Neutrophil (primary cell): ENCODE measurements around the gene NKX1-2.
"Not testable (repeated sequence)": the region's sequence is repeated elsewhere in the genome, so short reads cannot be mapped to it uniquely, and the experiment has no call there.

Source experiments
- H3K27ac ChIP-seq: fragments of 200-600 bp; sonication (generic); 2 replicates; pipeline ENCODE4 v1.5.1; 2016; ENCODE audit warnings: mild to moderate bottlenecking, moderate library complexity
- H3K27me3 ChIP-seq: fragments of 200-600 bp; sonication (generic); 2 replicates; pipeline ENCODE4 v1.6.0; 2016; ENCODE audit warnings: mild to moderate bottlenecking
- H3K36me3 ChIP-seq: fragments of 200-600 bp; sonication (generic); 2 replicates; pipeline ENCODE4 v1.5.1; 2017
- H3K4me1 ChIP-seq, 2 experiments: fragments of 200-600 bp in 1 of 2; sonication (generic) in 1 of 2; 1 replicate in 1 of 2; 2 replicates in 1 of 2; pipeline versions ENCODE4 v1.5.1 to v1.6.1; 2013 to 2016; ENCODE audit warnings: low read depth in 1 of 2, low read length in 1 of 2, mild to moderate bottlenecking in 1 of 2, moderate library complexity in 1 of 2; ENCODE audit not compliant: control insufficient read depth in 1 of 2, insufficient read depth in 1 of 2
- H3K4me3 ChIP-seq, 2 experiments: fragments of 200-600 bp in 1 of 2; sonication (generic) in 1 of 2; 1 replicate in 1 of 2; 2 replicates in 1 of 2; pipeline ENCODE4 v1.5.1; 2013 to 2016; ENCODE audit warnings: low read depth in 1 of 2, low read length in 1 of 2, mild to moderate bottlenecking in 1 of 2, moderate library complexity in 1 of 2
- H3K9me3 ChIP-seq: fragments of 200-600 bp; sonication (generic); 2 replicates; pipeline ENCODE4 v1.5.1; 2016
- TF ChIP-seq, protein P1 (sequence below): fragments of 200-600 bp; sonication (generic); IDR thresholded peaks from 2 replicates; pipeline ENCODE4 v1.5.1; 2016; ENCODE audit warnings: antibody characterized with exemption

Gene NKX1-2

DNA sequence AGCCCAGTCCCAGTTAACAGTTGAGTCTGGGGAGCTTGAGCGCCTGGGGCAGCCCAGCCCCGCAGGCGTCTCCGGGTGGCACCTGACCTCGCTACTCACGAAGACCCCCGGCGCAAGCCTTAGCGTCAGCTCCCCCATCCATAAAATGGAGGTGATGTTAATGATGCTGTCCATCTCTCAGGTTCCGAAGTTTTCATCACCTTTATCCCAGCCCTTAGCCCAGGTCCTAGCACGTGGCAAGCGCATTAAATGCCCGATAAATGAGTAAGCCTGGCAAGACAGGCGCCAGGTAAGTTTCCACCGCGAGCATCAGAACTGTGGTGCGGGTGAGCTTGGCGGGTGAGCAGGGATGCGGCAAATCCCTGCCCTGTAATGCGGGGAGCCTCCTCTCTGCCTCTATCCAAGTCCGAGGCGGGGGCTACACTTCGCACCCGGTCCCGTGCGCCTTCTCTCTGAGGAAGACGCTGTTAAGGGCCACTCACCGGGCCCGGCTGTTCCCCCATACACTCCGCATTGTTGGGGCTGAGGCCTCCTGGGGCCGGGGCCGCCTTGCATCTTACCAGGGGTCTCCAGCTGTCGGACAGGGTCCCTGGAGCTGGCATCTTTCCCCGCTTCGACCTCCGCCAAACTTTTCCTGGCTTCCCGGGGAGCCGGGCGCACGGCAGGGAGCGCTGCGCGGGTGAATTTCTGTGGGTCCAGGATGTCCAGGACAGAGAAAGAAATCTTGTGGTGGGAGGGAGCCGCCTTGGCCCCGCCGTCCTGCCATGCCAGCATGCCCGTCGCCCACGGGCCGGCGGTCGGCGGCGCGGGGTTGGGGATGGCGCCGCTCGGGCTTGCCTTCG, 444 bp downstream of the NKX1-2 start:
- Histone ChIP-seq H3K36me3 (no peaks in the 10 kb centered on the region), H3K4me1 (no peaks in the 10 kb centered on the region), H3K27me3 (peaks cover 100% of the 10 kb centered on the region), H3K9me3 (no peaks in the 10 kb centered on the region), H3K27ac (no peak overlapping the region), H3K4me3 (no peak overlapping the region)
- TF ChIP-seq, protein P1, sequence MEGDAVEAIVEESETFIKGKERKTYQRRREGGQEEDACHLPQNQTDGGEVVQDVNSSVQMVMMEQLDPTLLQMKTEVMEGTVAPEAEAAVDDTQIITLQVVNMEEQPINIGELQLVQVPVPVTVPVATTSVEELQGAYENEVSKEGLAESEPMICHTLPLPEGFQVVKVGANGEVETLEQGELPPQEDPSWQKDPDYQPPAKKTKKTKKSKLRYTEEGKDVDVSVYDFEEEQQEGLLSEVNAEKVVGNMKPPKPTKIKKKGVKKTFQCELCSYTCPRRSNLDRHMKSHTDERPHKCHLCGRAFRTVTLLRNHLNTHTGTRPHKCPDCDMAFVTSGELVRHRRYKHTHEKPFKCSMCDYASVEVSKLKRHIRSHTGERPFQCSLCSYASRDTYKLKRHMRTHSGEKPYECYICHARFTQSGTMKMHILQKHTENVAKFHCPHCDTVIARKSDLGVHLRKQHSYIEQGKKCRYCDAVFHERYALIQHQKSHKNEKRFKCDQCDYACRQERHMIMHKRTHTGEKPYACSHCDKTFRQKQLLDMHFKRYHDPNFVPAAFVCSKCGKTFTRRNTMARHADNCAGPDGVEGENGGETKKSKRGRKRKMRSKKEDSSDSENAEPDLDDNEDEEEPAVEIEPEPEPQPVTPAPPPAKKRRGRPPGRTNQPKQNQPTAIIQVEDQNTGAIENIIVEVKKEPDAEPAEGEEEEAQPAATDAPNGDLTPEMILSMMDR: no peak

DNA sequence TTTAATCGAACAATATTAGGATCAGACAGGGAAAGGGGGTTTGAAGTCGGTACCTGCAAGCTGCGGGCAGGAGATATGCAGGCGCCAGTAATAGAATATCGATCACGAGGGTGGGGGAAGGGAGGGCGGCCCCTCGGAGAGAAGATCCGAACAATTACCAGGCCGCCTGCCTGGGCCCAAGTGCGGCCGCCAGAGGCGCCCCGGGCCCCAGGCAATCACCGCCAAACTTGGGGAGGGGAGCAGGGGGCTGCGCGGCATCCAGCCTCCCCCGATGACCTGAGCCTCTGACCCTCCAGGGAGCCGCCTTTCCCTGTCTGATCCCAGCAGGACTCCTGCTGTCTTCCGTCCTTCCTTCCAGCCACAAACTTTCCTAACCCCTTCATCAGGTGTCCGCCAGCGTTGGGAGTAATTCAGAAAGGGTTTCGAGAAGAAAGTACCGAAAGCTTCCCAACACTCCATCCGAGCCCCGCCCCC, 1.1 kb downstream of the NKX1-2 start:
- Histone ChIP-seq H3K4me3 (no peak overlapping the region), H3K27me3 (peaks cover 100% of the 10 kb centered on the region)

DNA sequence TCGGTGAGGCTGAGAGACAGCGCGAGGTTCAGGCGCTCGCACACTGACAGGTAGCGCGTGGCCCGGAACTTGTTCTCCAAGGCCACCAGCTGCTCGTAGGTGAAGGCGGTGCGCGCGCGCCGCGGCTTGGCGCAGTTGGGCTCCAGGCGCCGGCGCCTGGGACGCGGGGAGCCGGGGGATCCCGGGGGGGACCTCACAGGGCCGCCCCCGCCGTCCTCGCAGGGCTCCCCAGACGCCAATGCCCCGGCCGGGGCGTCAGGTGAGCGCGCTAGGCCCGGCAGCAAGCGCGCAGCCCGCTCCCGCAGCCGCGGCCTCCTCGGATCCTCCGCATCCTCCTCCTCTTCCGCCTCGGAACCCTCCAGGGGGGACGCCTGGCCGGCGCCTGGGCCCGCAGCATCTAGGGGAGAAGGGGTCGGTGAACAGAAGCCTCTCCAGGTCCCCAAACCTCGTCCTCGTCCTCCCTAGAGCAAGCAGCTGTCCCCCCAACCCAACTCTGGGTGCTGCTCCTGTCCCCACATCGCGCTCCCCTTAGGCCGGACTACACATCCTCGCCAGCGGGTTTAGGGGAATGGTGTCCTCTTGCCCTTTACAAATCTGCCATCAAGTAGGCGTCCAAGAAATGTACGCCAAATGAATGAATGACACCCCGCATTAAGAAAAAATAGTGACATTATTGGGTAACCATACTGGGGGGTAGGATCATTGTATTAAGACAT, 1.9 kb downstream of the NKX1-2 start:
- no peak overlapping the region for H3K27ac ChIP-seq
- TF ChIP-seq, protein P1: no peak
- no peaks in the 10 kb centered on the region for H3K9me3 ChIP-seq
- H3K36me3 ChIP-seq: no peaks in the 10 kb centered on the region
- no peak overlapping the region for H3K4me3 ChIP-seq
- H3K27me3 ChIP-seq: peaks cover 99% of the 10 kb centered on the region
- no peaks in the 10 kb centered on the region for H3K4me1 ChIP-seq

More for the DNA sequence above, 1.1 kb downstream of the NKX1-2 start:
- Histone ChIP-seq H3K27ac (no peak overlapping the region), H3K4me1 (no peaks in the 10 kb centered on the region), H3K9me3 (no peaks in the 10 kb centered on the region), H3K36me3 (no peaks in the 10 kb centered on the region)
- TF ChIP-seq, protein P1: no peak

DNA sequence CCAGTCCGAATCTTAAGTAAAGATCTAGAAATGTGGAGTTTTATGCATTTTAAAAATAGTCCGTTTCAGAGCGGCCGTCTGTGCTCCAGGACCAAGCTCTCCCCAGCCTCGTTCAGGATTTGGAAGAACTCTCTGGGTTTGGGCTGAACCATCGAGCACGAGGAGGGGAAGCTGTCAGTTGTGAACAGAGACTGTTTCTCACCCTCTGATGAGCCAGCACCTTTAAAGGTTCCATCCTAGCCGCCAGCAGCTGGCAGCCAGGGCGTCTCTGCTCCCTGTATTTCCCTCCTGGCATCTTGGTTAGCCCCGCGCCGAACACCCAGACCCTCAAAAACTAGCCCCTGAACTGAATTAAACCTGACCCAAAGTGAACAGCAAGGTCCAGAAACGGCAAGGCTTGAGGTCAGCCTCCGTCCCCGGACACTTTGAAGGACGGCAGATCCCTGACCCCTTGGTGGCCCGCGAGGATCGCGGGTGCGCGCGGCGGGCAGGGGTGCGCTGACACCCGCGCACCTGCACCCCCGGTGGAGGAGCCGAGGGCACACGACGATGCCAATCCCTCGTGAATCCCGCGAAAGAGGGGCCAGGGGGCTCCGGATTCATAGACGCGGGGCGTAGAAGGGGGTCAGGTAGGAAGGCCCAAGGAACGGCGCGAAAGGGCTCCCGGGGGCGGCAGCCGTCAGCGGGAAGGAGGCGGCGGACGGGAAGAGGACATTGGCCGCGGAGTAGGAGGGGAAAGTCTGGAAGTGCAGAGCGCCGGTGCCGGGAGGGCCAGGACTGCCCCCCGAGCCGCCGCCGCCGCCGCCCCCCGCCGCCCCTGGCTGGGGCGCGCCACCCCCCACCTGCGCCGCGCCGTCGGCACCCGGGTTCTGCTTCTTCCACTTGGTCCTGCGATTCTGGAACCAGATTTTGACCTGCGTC, 2.7 kb downstream of the NKX1-2 start:
- H3K27ac ChIP-seq: no peak overlapping the region
- H3K9me3 ChIP-seq: no peaks in the 10 kb centered on the region
- no peaks in the 10 kb centered on the region for H3K36me3 ChIP-seq
- H3K4me3 ChIP-seq: no peak overlapping the region
- no peaks in the 10 kb centered on the region for H3K4me1 ChIP-seq
- H3K27me3 ChIP-seq: peaks cover 99% of the 10 kb centered on the region
- TF ChIP-seq, protein P1: no peak

DNA sequence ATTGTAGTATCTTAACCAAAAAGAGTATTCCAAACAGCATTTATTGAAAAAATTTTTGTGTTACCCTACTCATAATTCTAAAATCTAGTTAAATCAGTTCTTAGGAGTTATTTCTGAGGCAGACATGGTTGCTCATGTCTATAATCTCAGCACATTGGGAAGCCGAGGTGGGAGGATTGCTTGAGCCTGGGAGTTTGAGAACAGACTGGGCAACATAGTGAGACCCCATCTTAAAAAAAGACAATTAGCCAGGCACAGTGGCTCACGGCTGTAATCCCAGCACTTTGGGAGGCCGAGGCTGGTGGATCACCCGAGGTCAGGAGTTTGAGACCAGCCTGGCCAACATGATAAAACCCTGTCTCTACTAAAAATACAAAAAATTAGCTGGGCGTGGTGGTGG, 8.1 kb downstream of the NKX1-2 start:
- H3K27ac ChIP-seq, H3K4me1 ChIP-seq, H3K36me3 ChIP-seq, H3K9me3 ChIP-seq, H3K4me3 ChIP-seq: not testable (repeated sequence)
- H3K27me3 ChIP-seq: peaks cover 66% of the 10 kb centered on the region
